GM12878 (cell line): ENCODE results near the gene PLA2G2C.

Source experiments
- EZH2 ChIP-seq: IDR thresholded peaks from 2 replicates; pipeline ENCODE4 v1.6.1; 2012; ENCODE audit warnings: low read depth, mild to moderate bottlenecking, control low read depth, inconsistent platforms, low read length, borderline replicate concordance; ENCODE audit not compliant: control insufficient read depth
- FOXK2 ChIP-seq: fragments of 450-650 bp; IDR thresholded peaks from 2 replicates; pipeline ENCODE4 v1.6.1; 2017; ENCODE audit warnings: mild to moderate bottlenecking, moderate library complexity
- POLR2A ChIP-seq: IDR thresholded peaks from 2 replicates; pipeline ENCODE4 v1.6.1; 2011; ENCODE audit warnings: low read depth, mild to moderate bottlenecking, low read length
- REST ChIP-seq: IDR thresholded peaks from 2 replicates; pipeline ENCODE4 v1.6.1; 2012; ENCODE audit warnings: mild to moderate bottlenecking, low read depth, low read length
- SUZ12 ChIP-seq: fragments of 200-600 bp; sonication (generic); IDR thresholded peaks from one replicate; pipeline ENCODE4 v1.6.1; 2018; ENCODE audit warnings: antibody characterized with exemption, mild to moderate bottlenecking; ENCODE audit not compliant: unreplicated experiment

DNA sequence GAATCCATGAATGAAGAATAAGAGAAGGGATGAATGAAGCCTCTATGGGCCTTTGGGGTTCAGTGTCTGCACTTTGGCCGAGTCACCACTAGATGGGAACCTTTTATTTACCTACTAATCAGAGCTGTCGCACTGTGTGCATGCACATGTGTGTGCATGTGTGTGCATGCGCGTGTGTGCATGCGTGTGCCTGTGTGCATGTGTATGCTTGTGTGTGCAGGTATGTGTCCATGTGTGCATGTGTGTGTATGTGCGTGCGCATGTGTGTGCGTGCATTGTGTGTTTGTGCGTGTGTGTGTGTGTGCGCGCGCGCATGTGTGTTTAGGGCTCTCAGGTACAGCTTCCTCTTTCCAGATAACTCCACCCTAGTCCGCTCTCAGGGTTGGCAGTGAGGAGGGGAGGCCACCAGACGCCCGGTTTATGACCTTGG, 20.8 kb downstream of the PLA2G2C start:
- TF ChIP-seq EZH2 (no peak), FOXK2 (no peak), POLR2A (no peak), SUZ12 (no peak), REST (no peak)
